Measurements from ENCODE around the gene SLC16A11. TPM values are rescaled to one million over a fixed set of nuclear protein-coding genes. Genes with fewer than 3 reads are reported as not detected.

SLC16A11 gene
- total RNA-seq, 1 experiment from 2014 or later = 0.48 TPM

GRCh38 chr17:7011942-7012254 is 32.0 kb downstream of the SLC16A11 start:
- H3K27ac Mint-ChIP-seq = peak overlapping the region; percentile 99
- ChIA-PET POLR2A (no interaction called here), CTCF (interaction anchor here (0.7 to 1.7 kb wide), 7 partner anchors 10 to 310 kb away, joined by 3 to 9 read pairs (median 5); partner anchors contain the start of gene BCL6B)
- H3K9me3 Mint-ChIP-seq = no peaks in the 10 kb centered on the region
- H3K27me3 Mint-ChIP-seq (ENCODE audit: low read depth) = peaks cover 3% of the 10 kb centered on the region; the same call in 1 of the 2 replicates
- H3K4me3 Mint-ChIP-seq = peak overlapping the region; percentile 97
- H3K4me1 Mint-ChIP-seq = peaks cover 30% of the 10 kb centered on the region
- ATAC-seq (no peak), DNase-seq (ENCODE audit: low spot score) (no peak)
- H3K36me3 Mint-ChIP-seq = peaks cover 2% of the 10 kb centered on the region; the same call in 1 of the 2 replicates
- TF ChIP-seq, protein P1, sequence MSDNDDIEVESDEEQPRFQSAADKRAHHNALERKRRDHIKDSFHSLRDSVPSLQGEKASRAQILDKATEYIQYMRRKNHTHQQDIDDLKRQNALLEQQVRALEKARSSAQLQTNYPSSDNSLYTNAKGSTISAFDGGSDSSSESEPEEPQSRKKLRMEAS (CRISPR knock-in tag; IDR thresholded peaks at IDR 0.05) = no peak
- no peak for TF ChIP-seq RORB (CRISPR knock-in tag; IDR thresholded peaks at IDR 0.05)

DNA sequence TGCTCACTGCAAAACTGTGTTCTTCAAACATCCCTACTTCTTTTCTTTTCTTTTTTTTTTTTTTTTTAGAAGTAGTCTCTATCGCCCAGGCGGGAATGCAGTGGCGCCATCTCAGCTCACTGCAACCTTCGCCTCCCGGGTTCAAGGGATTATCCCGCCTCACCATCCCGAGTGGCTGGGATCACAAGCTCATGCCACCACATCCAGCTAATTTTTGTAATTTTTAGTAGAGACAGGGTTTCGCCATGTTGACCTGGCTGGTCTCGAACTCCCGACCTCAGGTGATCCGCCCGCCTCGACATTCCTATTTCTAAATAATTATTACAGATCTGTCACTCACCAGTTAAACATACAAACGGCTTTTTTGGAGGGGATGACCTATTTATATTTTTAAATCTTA is 32.5 kb downstream of the SLC16A11 start:
- H3K4me1 Mint-ChIP-seq = peaks cover 30% of the 10 kb centered on the region
- CTCF ChIA-PET = interaction anchor here (1.4 to 1.7 kb wide), 2 partner anchors 97 to 310 kb away, joined by 4 to 6 read pairs; no protein-coding TSS in a partner anchor
- H3K36me3 Mint-ChIP-seq = peaks cover 2% of the 10 kb centered on the region; the same call in 1 of the 2 replicates
- H3K27ac Mint-ChIP-seq = no peak overlapping the region
- no peaks in the 10 kb centered on the region for H3K9me3 Mint-ChIP-seq
- no peak for ATAC-seq
- H3K27me3 Mint-ChIP-seq (ENCODE audit: low read depth) = peaks cover 3% of the 10 kb centered on the region; the same call in 1 of the 2 replicates
- DNase-seq (ENCODE audit: low spot score) = no peak
- TF ChIP-seq, protein P2, sequence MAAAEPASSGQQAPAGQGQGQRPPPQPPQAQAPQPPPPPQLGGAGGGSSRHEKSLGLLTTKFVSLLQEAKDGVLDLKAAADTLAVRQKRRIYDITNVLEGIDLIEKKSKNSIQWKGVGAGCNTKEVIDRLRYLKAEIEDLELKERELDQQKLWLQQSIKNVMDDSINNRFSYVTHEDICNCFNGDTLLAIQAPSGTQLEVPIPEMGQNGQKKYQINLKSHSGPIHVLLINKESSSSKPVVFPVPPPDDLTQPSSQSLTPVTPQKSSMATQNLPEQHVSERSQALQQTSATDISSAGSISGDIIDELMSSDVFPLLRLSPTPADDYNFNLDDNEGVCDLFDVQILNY (CRISPR knock-in tag; IDR thresholded peaks at IDR 0.05) = no peak
- TF ChIP-seq ZMAT4 (CRISPR knock-in tag; IDR thresholded peaks at IDR 0.05) (no peak), E2F4 (CRISPR knock-in tag; IDR thresholded peaks at IDR 0.05; ENCODE audit: borderline replicate concordance, low read depth) (no peak), ZNF263 (CRISPR knock-in tag; IDR thresholded peaks at IDR 0.05; ENCODE audit: low read depth) (no peak), ATF6 (CRISPR knock-in tag; IDR thresholded peaks at IDR 0.05) (no peak), TEAD1 (CRISPR knock-in tag; IDR thresholded peaks at IDR 0.05) (no peak), PREB (CRISPR knock-in tag; IDR thresholded peaks at IDR 0.05; ENCODE audit: borderline replicate concordance) (no peak), SMAD4 (CRISPR knock-in tag; IDR thresholded peaks at IDR 0.05) (no peak), ZNF219 (CRISPR knock-in tag; IDR thresholded peaks at IDR 0.05; ENCODE audit: borderline replicate concordance) (no peak), AFF4 (CRISPR knock-in tag; IDR thresholded peaks at IDR 0.05; ENCODE audit: borderline replicate concordance) (no peak), GRHL2 (CRISPR knock-in tag; IDR thresholded peaks at IDR 0.05; ENCODE audit: insufficient replicate concordance, severe bottlenecking) (no peak), GABPB1 (CRISPR knock-in tag; IDR thresholded peaks at IDR 0.05) (no peak)
- TF ChIP-seq, protein P1 (CRISPR knock-in tag; IDR thresholded peaks at IDR 0.05) = no peak
- TF ChIP-seq, protein P3, sequence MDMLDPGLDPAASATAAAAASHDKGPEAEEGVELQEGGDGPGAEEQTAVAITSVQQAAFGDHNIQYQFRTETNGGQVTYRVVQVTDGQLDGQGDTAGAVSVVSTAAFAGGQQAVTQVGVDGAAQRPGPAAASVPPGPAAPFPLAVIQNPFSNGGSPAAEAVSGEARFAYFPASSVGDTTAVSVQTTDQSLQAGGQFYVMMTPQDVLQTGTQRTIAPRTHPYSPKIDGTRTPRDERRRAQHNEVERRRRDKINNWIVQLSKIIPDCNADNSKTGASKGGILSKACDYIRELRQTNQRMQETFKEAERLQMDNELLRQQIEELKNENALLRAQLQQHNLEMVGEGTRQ (CRISPR knock-in tag; IDR thresholded peaks at IDR 0.05) = no peak
- TF ChIP-seq, protein P4, sequence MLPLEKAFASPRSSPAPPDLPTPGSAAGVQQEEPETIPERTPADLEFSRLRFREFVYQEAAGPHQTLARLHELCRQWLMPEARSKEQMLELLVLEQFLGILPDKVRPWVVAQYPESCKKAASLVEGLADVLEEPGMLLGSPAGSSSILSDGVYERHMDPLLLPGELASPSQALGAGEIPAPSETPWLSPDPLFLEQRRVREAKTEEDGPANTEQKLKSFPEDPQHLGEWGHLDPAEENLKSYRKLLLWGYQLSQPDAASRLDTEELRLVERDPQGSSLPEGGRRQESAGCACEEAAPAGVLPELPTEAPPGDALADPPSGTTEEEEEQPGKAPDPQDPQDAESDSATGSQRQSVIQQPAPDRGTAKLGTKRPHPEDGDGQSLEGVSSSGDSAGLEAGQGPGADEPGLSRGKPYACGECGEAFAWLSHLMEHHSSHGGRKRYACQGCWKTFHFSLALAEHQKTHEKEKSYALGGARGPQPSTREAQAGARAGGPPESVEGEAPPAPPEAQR (CRISPR knock-in tag; IDR thresholded peaks at IDR 0.05) = no peak
- TF ChIP-seq, protein P5, sequence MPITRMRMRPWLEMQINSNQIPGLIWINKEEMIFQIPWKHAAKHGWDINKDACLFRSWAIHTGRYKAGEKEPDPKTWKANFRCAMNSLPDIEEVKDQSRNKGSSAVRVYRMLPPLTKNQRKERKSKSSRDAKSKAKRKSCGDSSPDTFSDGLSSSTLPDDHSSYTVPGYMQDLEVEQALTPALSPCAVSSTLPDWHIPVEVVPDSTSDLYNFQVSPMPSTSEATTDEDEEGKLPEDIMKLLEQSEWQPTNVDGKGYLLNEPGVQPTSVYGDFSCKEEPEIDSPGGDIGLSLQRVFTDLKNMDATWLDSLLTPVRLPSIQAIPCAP (CRISPR knock-in tag; IDR thresholded peaks at IDR 0.05) = no peak
- peak overlapping the region; percentile 97 for H3K4me3 Mint-ChIP-seq
- POLR2A ChIA-PET = no interaction called here
